GM18951 (cell line): ENCODE measurements around the gene SFT2D1.
"Not testable (repeated sequence)": the region's sequence is repeated elsewhere in the genome, so short reads cannot be mapped to it uniquely, and the experiment has no call there.

Source experiments
- POLR2A ChIP-seq: IDR thresholded peaks from 4 replicates; pipeline ENCODE4 v1.6.1; 2011; ENCODE audit warnings: mild to moderate bottlenecking; ENCODE audit not compliant: insufficient read length, insufficient read depth; ENCODE audit errors: extremely low read depth
- in situ Hi-C: fragments of 300-500 bp; cut with MboI; formaldehyde crosslinking; loops from one replicate; pipeline ENCODE4 v1.12.0; 2022; ENCODE audit warnings: low sequenced_read_pairs, mixed read lengths, inconsistent platforms; ENCODE audit not compliant: unreplicated experiment

The SFT2D1 gene

DNA sequence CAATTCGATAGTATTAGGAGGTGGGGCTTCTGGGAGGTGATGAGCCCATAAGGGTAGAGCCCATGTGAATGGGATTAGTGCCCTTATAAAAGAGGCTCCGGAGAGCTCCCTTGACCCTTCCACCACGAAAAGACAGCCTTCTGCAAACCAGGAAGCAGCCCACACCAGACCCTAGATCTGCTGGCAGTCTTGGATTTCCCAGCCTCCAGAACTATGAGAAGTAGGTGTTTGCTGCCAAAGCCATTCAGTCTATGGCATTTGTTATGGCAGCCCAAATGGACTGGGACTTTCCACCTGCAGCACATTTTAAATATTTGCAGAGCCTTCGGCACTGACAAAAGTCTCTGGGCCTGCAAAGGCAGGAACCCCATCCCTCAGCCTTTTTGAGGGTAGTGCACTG, 11.8 kb upstream of the SFT2D1 start:
- no peak for TF ChIP-seq POLR2A
- in situ Hi-C loops = no loop called here

DNA sequence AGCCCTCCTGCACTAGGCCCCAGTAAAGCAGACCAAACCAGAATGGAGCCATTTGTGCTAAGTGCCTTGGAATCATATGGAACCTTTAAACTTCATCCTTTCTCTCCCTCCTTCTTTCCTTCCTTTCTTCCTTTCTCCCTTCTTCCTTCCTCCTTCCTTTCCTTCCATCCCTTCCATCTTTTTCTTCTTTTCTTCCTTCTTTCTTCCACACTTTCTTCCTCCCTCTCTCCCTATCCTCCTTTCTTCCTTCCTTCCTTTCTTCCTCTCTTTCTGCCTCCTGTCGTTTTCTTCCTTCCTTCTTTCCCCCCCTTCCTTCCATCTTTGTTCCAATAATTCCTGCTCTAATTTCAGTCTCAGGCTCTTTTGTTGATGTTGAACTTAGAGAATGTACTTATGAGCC, 11.2 kb upstream of the SFT2D1 start:
- no peak for TF ChIP-seq POLR2A

DNA sequence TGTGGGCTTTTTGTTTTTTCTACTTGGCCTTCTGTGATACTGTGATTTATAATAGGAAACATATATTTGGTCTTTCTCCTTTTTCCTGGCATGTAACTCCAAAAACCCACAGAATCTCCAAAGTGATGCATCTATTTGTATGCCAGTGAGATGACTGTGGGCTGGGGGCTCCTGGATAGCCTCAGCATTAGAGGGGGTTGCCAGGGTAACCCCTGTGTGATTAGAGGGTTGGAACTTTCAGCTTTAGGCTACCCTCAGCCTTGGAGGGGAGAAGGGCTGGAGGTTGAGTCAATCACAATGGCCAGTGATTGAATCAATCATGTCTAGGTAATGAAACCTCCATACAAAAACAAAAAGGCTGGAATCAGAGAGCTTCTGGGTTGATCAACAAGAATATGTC, 10.6 kb upstream of the SFT2D1 start:
- in situ Hi-C loops = no loop called here
- no peak for TF ChIP-seq POLR2A

More for the DNA sequence above, 11.2 kb upstream of the SFT2D1 start:
- in situ Hi-C loops = no loop called here

DNA sequence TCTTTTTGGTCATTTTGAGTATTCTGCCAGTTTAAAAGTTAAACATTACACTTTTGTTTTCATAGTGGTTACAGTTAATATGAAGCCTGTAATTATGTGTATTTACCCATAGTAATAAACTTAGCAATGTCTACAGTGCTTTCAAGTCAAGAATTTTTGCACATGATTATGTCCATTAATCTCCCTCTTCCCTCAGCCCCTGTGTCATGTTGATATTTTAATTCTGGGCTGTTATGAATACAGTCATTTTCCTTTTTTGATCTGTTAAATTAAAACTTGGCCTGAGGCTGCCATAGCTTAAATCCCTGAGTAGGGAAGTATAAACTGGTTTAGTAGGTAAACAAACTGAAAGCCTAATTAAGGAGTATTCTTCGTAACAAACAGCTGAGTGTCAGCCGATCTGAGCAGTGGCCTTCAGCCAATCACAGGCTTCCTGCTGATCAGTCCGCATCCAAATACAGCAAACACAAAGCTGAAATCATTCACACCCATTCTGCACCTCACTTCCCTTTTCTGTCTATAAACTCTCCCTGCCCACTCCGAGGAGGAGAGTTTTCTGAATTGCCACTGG, 9.5 kb upstream of the SFT2D1 start:
- in situ Hi-C loops = no loop called here
- TF ChIP-seq POLR2A = no peak

- in situ Hi-C loops = no loop called here
- no peak for TF ChIP-seq POLR2A
Measured at GRCh38 chr6:166348305-166348949, 6.1 kb upstream of the SFT2D1 start.

- TF ChIP-seq POLR2A = no peak
- in situ Hi-C loops = no loop called here
Measured at GRCh38 chr6:166346965-166347364, 4.6 kb upstream of the SFT2D1 start.

DNA sequence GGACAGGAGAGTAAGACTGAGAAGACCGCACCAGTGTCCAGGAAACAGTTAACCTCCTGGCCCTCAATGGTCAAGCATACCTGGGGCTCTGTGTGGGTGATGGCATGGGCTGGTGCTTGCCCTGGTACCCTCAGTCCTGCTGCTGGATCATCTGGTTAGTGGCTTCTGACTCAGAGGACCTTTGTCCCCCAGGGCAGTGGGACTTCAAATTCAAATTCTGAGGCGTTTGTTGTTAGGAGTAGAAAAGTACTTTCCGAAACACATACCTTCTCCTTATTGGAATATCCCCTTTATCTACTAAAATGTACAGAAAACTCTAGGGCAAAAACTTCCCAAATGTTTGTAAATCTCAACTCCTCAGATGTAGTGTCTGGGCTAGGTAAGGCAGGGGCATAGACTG, 4.1 kb upstream of the SFT2D1 start:
- no peak for TF ChIP-seq POLR2A
- in situ Hi-C loops = no loop called here

GRCh38 chr6:166345672-166346071, 3.3 kb upstream of the SFT2D1 start:
- in situ Hi-C loops = not testable (repeated sequence)

DNA sequence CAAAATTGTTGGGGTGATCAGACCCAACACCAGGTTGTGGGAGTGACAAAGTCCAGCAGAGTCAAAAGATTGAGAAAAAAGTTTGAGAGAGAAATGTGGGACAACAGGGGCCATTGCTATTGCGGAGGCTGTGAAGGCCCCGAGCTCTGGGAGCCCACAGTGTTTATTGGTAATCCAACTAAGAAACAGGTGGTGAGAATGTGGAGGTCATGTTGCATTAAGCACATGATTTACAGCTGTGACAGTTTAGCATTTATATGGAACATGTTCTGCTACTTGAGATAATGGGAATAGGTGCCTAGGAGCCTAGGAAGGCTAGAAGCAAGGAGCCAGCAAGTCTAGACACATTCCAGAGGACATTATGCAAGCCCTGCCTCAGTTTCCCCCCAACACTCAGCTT, 2.6 kb upstream of the SFT2D1 start:
- in situ Hi-C loops = not testable (repeated sequence)

- in situ Hi-C loops = no loop called here
- no peak for TF ChIP-seq POLR2A
Measured at GRCh38 chr6:166344240-166344639, 1.9 kb upstream of the SFT2D1 start.

GRCh38 chr6:166343150-166343487, 774 bp upstream of the SFT2D1 start:
- no peak for TF ChIP-seq POLR2A
- in situ Hi-C loops = no loop called here

- in situ Hi-C loops = no loop called here
- no peak for TF ChIP-seq POLR2A
Measured at GRCh38 chr6:166341977-166342348, 382 bp downstream of the SFT2D1 start.

GRCh38 chr6:166341464-166341863, 881 bp downstream of the SFT2D1 start:
- no peak for TF ChIP-seq POLR2A
- in situ Hi-C loops = no loop called here

GRCh38 chr6:166338854-166339253, 3.5 kb downstream of the SFT2D1 start:
- in situ Hi-C loops = no loop called here
- TF ChIP-seq POLR2A = no peak

GRCh38 chr6:166336847-166337246, 5.5 kb downstream of the SFT2D1 start:
- in situ Hi-C loops = no loop called here
- no peak for TF ChIP-seq POLR2A
